Measurements from ENCODE around the gene DAZAP1.

Gene DAZAP1

DNA sequence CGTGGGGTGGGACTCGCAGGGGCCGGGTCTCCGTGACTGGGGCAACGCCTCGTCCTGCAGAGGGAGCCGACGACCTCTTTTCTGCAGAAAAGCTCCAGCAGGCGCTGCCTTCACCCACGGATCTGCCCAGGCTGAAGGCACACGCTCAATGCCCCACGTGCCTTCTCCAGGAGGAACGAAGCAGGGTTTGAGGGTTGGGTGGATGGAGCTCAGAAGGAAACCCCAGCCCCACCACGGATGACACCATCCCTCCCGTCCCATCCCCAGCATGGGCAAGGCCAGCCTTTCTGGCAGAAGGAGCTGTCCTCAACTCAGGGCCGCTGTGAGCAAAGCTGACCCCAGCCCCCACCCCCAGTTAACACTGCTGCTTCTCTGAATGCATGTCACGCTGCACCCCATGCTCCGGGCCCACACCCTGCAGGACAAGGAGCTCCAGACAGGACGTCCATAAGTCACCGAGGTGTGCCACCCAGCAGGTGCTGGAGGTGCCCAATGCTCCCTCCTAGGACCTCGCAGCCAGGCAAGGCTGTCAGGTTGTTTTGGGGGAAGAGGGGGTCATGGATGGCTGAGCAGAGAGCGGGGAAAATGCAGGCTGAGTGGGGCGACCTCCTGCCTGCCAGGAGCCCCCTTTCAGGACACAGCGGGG is 64.3 kb downstream of the DAZAP1 start:
- H3K9me2 ChIP-seq (replicated peaks; ENCODE audit: low read depth, low read length), result no peaks in the 10 kb centered on the region
- H3K9me3 ChIP-seq (ENCODE audit: insufficient read depth, low read depth, low read length), result no peaks in the 10 kb centered on the region
- H3K4me2 ChIP-seq (ENCODE audit: low read depth, low read length, poor library complexity, severe bottlenecking), result peak overlapping the region; percentile 49
- peaks cover 13% of the 10 kb centered on the region; the same call in 1 of the 2 replicates for H3K79me2 ChIP-seq (ENCODE audit: insufficient read depth, low read length)
- H3K4me3 ChIP-seq (ENCODE audit: low read length, poor library complexity, severe bottlenecking), result peak overlapping the region; percentile 3
- H4K20me1 ChIP-seq (ENCODE audit: insufficient read depth, low read length, poor library complexity, severe bottlenecking), result peaks cover 20% of the 10 kb centered on the region
- no peaks in the 10 kb centered on the region for H3K4me1 ChIP-seq (ENCODE audit: insufficient read depth, low read length, poor library complexity, severe bottlenecking)
- H3K9ac ChIP-seq (ENCODE audit: low read depth, low read length, poor library complexity, severe bottlenecking), result no peak overlapping the region
- no peaks in the 10 kb centered on the region for H3K27me3 ChIP-seq (ENCODE audit: insufficient read depth, low read length, poor library complexity, severe bottlenecking)
- TF ChIP-seq EZH2phosphoT487 (IDR thresholded peaks at IDR 0.05; ENCODE audit: borderline replicate concordance), result no peak
- TF ChIP-seq, protein P1, sequence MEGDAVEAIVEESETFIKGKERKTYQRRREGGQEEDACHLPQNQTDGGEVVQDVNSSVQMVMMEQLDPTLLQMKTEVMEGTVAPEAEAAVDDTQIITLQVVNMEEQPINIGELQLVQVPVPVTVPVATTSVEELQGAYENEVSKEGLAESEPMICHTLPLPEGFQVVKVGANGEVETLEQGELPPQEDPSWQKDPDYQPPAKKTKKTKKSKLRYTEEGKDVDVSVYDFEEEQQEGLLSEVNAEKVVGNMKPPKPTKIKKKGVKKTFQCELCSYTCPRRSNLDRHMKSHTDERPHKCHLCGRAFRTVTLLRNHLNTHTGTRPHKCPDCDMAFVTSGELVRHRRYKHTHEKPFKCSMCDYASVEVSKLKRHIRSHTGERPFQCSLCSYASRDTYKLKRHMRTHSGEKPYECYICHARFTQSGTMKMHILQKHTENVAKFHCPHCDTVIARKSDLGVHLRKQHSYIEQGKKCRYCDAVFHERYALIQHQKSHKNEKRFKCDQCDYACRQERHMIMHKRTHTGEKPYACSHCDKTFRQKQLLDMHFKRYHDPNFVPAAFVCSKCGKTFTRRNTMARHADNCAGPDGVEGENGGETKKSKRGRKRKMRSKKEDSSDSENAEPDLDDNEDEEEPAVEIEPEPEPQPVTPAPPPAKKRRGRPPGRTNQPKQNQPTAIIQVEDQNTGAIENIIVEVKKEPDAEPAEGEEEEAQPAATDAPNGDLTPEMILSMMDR (conservative IDR thresholded peaks at IDR 0.05; ENCODE audit: low read length), result peak; percentile 50
- no peak overlapping the region for H2AFZ ChIP-seq (ENCODE audit: low read length)
- H3F3A ChIP-seq (ENCODE audit: low read depth), result no peaks in the 10 kb centered on the region
- H3K36me3 ChIP-seq (ENCODE audit: insufficient read depth, low read length), result no peaks in the 10 kb centered on the region

DNA sequence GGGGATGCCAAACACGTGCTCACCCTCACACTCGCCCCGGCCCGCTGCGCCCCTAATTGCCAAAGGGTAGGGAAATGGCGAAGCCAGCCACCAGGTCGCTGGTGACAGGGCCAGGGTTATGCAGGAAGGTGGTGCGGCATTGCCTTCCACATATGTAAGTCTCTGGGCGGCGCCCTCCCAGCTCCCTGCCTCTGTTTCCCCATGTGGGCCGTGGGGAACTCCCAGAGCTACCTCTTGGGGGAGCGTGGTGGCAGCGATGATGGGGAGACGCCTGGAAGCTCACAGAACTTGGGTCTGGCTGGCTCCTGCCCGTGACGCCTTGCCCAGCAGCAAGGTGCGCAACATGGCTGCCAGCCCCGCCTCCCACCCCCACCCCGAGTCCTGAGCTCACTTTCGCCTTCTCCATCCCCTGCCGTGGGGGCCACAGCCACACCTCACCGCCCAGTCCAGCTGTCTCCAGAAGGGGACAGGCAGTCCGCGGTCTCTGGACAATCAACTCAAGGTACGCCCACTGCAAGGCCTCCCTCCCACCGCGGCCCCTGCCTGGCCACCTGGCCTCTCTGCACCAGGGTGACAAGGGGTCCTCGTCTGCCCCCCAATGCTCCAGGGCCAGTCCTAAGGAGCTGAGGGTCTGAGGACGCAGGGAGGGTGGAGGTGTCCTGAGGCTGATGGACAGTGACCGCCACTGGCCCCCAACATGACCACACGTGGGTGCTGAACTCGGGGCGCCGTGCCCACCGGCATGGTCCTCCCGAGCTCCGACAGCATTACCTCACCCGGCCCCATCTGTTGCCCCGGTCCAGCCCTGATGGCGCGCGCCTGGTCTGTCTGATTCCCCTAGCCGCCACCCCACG is 65.1 kb downstream of the DAZAP1 start:
- no peak overlapping the region for H3K9ac ChIP-seq (ENCODE audit: low read depth, low read length, poor library complexity, severe bottlenecking)
- peaks cover 18% of the 10 kb centered on the region for H3K79me2 ChIP-seq (ENCODE audit: insufficient read depth, low read length)
- H3K27me3 ChIP-seq (ENCODE audit: insufficient read depth, low read length, poor library complexity, severe bottlenecking), result no peaks in the 10 kb centered on the region
- H3F3A ChIP-seq (ENCODE audit: low read depth), result no peaks in the 10 kb centered on the region
- H4K20me1 ChIP-seq (ENCODE audit: insufficient read depth, low read length, poor library complexity, severe bottlenecking), result peaks cover 25% of the 10 kb centered on the region
- no peak overlapping the region for H3K4me2 ChIP-seq (ENCODE audit: low read depth, low read length, poor library complexity, severe bottlenecking)
- peaks cover 4% of the 10 kb centered on the region for H3K4me1 ChIP-seq (ENCODE audit: insufficient read depth, low read length, poor library complexity, severe bottlenecking)
- H3K36me3 ChIP-seq (ENCODE audit: insufficient read depth, low read length), result no peaks in the 10 kb centered on the region
- H3K4me3 ChIP-seq (ENCODE audit: low read length, poor library complexity, severe bottlenecking), result no peak overlapping the region
- TF ChIP-seq, protein P1 (conservative IDR thresholded peaks at IDR 0.05; ENCODE audit: low read length), result no peak
- no peak for TF ChIP-seq EZH2phosphoT487 (IDR thresholded peaks at IDR 0.05; ENCODE audit: borderline replicate concordance)
- H3K9me2 ChIP-seq (replicated peaks; ENCODE audit: low read depth, low read length), result no peaks in the 10 kb centered on the region
- H2AFZ ChIP-seq (ENCODE audit: low read length), result no peak overlapping the region
- no peaks in the 10 kb centered on the region for H3K9me3 ChIP-seq (ENCODE audit: insufficient read depth, low read depth, low read length)

DNA sequence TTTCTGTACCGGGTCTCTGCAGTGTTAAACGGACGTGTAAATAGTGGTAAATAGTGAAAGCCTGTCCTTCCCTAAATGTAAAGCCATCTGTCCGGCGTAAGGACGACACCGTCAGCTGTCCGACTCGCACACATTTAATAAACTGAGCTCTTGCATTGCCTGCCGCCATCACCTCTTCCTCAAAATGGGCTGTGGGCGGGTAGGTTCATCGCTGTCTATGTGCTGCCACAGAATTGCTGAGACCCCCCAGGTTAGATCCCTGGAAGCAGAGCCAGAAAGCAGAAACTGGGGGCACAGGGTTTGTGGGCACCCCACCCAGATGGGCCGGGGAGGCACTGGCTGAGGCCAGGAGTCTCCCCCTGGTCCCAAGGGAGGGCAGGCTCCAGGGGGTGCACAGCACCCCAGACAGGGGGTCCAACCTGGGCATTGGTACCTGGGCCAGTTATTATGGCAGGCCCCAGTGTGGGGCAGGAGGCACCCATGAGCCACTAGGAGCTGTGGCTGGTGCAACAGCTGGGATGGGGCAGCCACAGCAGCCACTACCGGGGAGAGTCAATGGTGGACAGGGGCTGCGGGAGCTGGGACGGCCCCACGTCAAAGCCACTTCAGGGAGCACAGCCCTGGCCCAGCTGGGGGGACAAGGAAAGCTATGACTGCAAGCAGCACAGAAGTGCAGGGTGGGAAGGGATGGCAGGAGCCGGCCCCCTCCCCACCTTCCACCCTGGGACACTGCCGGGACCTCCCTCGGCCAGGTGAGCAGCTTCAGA is 65.9 kb downstream of the DAZAP1 start:
- Histone ChIP-seq H3K9me2 (replicated peaks; ENCODE audit: low read depth, low read length) (no peaks in the 10 kb centered on the region), H4K20me1 (ENCODE audit: insufficient read depth, low read length, poor library complexity, severe bottlenecking) (peaks cover 27% of the 10 kb centered on the region), H3F3A (ENCODE audit: low read depth) (no peaks in the 10 kb centered on the region), H3K79me2 (ENCODE audit: insufficient read depth, low read length) (peaks cover 26% of the 10 kb centered on the region), H3K4me2 (ENCODE audit: low read depth, low read length, poor library complexity, severe bottlenecking) (no peak overlapping the region), H3K27me3 (ENCODE audit: insufficient read depth, low read length, poor library complexity, severe bottlenecking) (no peaks in the 10 kb centered on the region), H3K4me1 (ENCODE audit: insufficient read depth, low read length, poor library complexity, severe bottlenecking) (peaks cover 7% of the 10 kb centered on the region), H3K36me3 (ENCODE audit: insufficient read depth, low read length) (no peaks in the 10 kb centered on the region), H3K9ac (ENCODE audit: low read depth, low read length, poor library complexity, severe bottlenecking) (no peak overlapping the region), H3K9me3 (ENCODE audit: insufficient read depth, low read depth, low read length) (no peaks in the 10 kb centered on the region), H2AFZ (ENCODE audit: low read length) (no peak overlapping the region), H3K4me3 (ENCODE audit: low read length, poor library complexity, severe bottlenecking) (no peak overlapping the region)
- TF ChIP-seq EZH2phosphoT487 (IDR thresholded peaks at IDR 0.05; ENCODE audit: borderline replicate concordance), result no peak
- TF ChIP-seq, protein P1 (conservative IDR thresholded peaks at IDR 0.05; ENCODE audit: low read length), result no peak

Data from Loucy (cell line).